Panc1 (cell line): Measurements from ENCODE around the gene RUNX1.
"Not testable (repeated sequence)": the region's sequence is repeated elsewhere in the genome, so short reads cannot be mapped to it uniquely, and the experiment has no call there.

Source experiments
- CTCF ChIP-seq: fragments of 450-650 bp; IDR thresholded peaks from 2 replicates; pipeline ENCODE4 v1.5.1; 2017; ENCODE audit warnings: mild to moderate bottlenecking
- POLR2AphosphoS5 ChIP-seq: IDR thresholded peaks from 2 replicates; pipeline ENCODE4 v1.6.1; 2012; ENCODE audit warnings: mild to moderate bottlenecking, low read depth, low read length, moderate library complexity
- REST ChIP-seq, 2 experiments: IDR thresholded peaks; 2 replicates each; pipeline ENCODE4 v1.6.1; 2011 to 2012; ENCODE audit warnings: low read depth in 2 of 2, control low read depth in 1 of 2, low read length in 1 of 2, mild to moderate bottlenecking in 1 of 2, moderate library complexity in 1 of 2; ENCODE audit not compliant: insufficient read depth in 1 of 2

GRCh38 chr21:34993521-34993921 lies 55.6 kb downstream of the RUNX1 start:
- TF ChIP-seq CTCF; POLR2AphosphoS5; REST (IDR thresholded peaks at IDR 0.05; ENCODE audit: insufficient read depth in 1 of 2, low read depth in 2 of 2, low read length in 1 of 2): not testable (repeated sequence)
